ENCODE measurements around the gene MACF1. TPM values are rescaled to one million over a fixed set of nuclear protein-coding genes. Genes with fewer than 3 reads are reported as not detected.

Gene MACF1
- total RNA-seq, 1 donor from 2014 or later, result 386 TPM

GRCh38 chr1:39392851-39393573 is 188.5 kb downstream of the MACF1 start:
- TF ChIP-seq, protein P1, sequence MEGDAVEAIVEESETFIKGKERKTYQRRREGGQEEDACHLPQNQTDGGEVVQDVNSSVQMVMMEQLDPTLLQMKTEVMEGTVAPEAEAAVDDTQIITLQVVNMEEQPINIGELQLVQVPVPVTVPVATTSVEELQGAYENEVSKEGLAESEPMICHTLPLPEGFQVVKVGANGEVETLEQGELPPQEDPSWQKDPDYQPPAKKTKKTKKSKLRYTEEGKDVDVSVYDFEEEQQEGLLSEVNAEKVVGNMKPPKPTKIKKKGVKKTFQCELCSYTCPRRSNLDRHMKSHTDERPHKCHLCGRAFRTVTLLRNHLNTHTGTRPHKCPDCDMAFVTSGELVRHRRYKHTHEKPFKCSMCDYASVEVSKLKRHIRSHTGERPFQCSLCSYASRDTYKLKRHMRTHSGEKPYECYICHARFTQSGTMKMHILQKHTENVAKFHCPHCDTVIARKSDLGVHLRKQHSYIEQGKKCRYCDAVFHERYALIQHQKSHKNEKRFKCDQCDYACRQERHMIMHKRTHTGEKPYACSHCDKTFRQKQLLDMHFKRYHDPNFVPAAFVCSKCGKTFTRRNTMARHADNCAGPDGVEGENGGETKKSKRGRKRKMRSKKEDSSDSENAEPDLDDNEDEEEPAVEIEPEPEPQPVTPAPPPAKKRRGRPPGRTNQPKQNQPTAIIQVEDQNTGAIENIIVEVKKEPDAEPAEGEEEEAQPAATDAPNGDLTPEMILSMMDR (IDR thresholded peaks at IDR 0.05), result no peak
- Mint-ChIP-seq H3K27ac (ENCODE audit: unreplicated experiment) (peak overlapping the region; percentile 95), H3K36me3 (ENCODE audit: low read depth) (peaks cover 7% of the 10 kb centered on the region), H3K4me3 (ENCODE audit: unreplicated experiment) (no peak overlapping the region), H3K9me3 (ENCODE audit: low read depth) (no peaks in the 10 kb centered on the region), H3K27me3 (ENCODE audit: low read depth) (no peaks in the 10 kb centered on the region), H3K4me1 (ENCODE audit: low read depth) (peaks cover 70% of the 10 kb centered on the region)
- no peak for DNase-seq (ENCODE audit: low spot score)

- Mint-ChIP-seq H3K27ac (ENCODE audit: unreplicated experiment) (peak overlapping the region; percentile 78), H3K4me3 (ENCODE audit: unreplicated experiment) (no peak overlapping the region), H3K9me3 (ENCODE audit: low read depth) (no peaks in the 10 kb centered on the region), H3K4me1 (ENCODE audit: low read depth) (peaks cover 75% of the 10 kb centered on the region), H3K27me3 (ENCODE audit: low read depth) (no peaks in the 10 kb centered on the region), H3K36me3 (ENCODE audit: low read depth) (peaks cover 2% of the 10 kb centered on the region)
- TF ChIP-seq, protein P1 (IDR thresholded peaks at IDR 0.05), result no peak
- no peak for DNase-seq (ENCODE audit: low spot score)
Measured at GRCh38 chr1:39393645-39394044, 189.2 kb downstream of the MACF1 start.

- Mint-ChIP-seq H3K36me3 (ENCODE audit: low read depth) (peaks cover 2% of the 10 kb centered on the region), H3K9me3 (ENCODE audit: low read depth) (no peaks in the 10 kb centered on the region), H3K4me3 (ENCODE audit: unreplicated experiment) (no peak overlapping the region), H3K4me1 (ENCODE audit: low read depth) (peaks cover 79% of the 10 kb centered on the region), H3K27me3 (ENCODE audit: low read depth) (no peaks in the 10 kb centered on the region), H3K27ac (ENCODE audit: unreplicated experiment) (peak overlapping the region; percentile 85)
- TF ChIP-seq, protein P1 (IDR thresholded peaks at IDR 0.05), result no peak
- DNase-seq (ENCODE audit: low spot score), result no peak
Measured at GRCh38 chr1:39394059-39394458, 189.6 kb downstream of the MACF1 start.

DNA sequence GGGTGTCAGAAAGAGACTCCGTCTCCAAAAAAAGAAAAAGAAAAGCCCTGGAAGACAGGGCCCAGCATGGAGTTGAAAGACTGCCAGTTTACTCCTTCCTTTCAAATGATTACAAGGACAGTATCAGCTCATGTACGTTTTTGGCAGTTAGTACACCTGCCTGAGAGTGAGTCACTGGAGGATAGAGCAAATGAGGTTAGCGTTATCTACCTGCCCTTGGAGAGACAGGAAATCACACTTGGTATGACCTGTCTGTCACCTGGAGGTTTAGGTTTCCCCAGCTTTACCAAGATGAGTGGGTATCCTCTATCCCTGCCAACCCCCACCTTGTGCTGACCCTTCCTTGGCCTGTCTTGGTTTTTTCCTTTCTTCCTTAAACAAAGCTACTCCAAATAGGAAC is 190.1 kb downstream of the MACF1 start:
- no peak for DNase-seq (ENCODE audit: low spot score)
- TF ChIP-seq, protein P1 (IDR thresholded peaks at IDR 0.05), result no peak
- H3K4me1 Mint-ChIP-seq (ENCODE audit: low read depth), result peaks cover 85% of the 10 kb centered on the region
- no peaks in the 10 kb centered on the region for H3K9me3 Mint-ChIP-seq (ENCODE audit: low read depth)
- peaks cover 2% of the 10 kb centered on the region for H3K36me3 Mint-ChIP-seq (ENCODE audit: low read depth)
- H3K27ac Mint-ChIP-seq (ENCODE audit: unreplicated experiment), result peak overlapping the region; percentile 85
- no peak overlapping the region for H3K4me3 Mint-ChIP-seq (ENCODE audit: unreplicated experiment)
- H3K27me3 Mint-ChIP-seq (ENCODE audit: low read depth), result no peaks in the 10 kb centered on the region

- H3K9me3 Mint-ChIP-seq (ENCODE audit: low read depth), result no peaks in the 10 kb centered on the region
- peak overlapping the region; percentile 85 for H3K27ac Mint-ChIP-seq (ENCODE audit: unreplicated experiment)
Measured at GRCh38 chr1:39395357-39395831, 190.9 kb downstream of the MACF1 start.

More at GRCh38 chr1:39395357-39395831, 190.9 kb downstream of the MACF1 start:
- Mint-ChIP-seq H3K4me3 (ENCODE audit: unreplicated experiment) (no peak overlapping the region), H3K27me3 (ENCODE audit: low read depth) (no peaks in the 10 kb centered on the region), H3K36me3 (ENCODE audit: low read depth) (peaks cover 2% of the 10 kb centered on the region), H3K4me1 (ENCODE audit: low read depth) (peaks cover 90% of the 10 kb centered on the region)
- no peak for DNase-seq (ENCODE audit: low spot score)
- TF ChIP-seq, protein P1 (IDR thresholded peaks at IDR 0.05), result no peak

Measured in chondrocyte (in vitro differentiated cells).